Measurements from ENCODE around the gene ST8SIA1.

The ST8SIA1 gene

DNA sequence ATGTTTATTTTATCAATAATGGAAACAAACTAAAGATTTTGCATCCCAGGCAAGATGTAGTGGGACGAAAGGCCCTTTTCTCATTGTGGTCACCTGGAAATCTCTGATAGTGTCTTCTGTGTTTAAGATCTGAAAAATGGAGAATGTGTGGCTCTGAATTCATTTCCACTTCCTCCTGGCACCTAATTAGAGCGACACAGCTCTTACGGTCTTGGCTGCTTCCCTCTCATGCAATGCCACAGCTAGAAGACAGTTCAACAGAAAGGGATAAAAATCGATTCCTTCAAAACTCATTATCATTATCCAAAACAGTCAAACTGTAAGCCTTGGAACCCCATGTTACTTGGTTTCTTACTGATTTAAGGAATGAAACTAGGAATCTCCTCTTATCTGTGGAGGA is 9.3 kb downstream of the ST8SIA1 start:
- no peak for DNase-seq

DNA sequence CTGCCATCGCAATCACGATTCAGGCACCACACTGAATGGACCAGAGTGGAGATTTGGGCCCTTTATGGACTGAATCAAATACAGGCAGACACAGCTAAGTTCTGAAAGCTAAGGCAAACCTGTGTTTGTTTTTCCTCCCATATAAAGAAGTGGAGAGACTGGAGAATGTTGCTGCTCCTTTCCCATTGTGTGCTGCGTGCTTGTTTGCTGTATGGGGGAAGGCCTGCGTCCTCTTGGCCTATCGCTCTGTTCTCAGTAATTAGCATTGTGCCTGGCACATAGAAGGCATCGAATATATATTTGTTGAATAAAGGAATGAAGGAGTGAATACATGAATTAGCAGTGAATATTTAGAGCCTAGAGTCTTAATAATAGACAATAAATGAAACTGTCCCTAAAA is 12.4 kb downstream of the ST8SIA1 start:
- DNase-seq, result no peak

DNA sequence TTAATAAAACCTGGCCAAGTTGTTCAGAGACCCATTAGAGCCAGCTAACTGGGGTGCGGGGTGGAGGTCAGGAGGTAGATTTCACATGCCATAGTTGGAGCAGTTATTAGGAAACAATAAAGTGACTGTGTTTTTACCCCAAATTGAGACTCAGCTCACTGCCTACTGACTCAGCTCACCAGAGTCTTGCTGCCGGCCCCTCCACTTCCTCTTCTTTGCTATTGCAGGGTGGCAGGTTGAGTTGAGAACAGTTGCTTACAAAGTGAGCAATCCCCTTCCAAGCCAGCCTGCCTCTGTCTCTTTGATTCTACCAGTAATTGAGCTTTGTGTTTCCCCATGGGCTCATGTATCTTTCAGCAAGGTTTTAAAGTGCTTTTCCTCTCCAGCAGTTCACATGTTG is 12.9 kb downstream of the ST8SIA1 start:
- DNase-seq, result peak; percentile 12

DNA sequence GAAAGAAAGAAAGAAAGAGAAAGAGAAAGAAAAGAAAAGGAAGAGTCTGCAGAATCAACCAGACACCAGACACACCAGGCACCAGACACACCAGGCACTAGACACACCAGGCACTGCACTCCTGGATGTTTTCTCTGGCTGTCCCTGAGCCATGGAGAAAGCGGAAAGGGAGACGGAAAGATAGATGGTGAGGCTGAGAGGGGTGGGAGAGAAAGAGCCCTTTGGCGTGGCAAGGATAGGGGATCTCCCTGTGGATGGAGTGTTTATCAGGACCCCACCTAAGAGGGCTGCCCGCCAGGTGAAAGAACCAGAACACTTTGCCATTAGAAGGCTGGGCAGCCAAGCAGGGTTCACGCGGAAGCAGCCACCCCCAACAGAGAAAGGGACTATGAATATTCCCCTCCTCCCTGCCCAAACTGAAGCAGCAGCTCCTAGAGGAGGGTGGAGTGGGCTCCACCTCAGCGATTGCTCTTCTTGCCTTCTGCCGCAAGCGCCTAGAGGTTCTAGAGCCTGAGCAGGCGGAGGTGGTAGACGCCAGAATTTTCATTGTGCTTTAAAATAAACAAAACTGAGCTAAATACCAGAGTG is 13.4 kb downstream of the ST8SIA1 start:
- no peak for DNase-seq

GRCh38 chr12:22318108-22318737 is 16.3 kb downstream of the ST8SIA1 start:
- DNase-seq, result no peak

GRCh38 chr12:22313963-22314330 is 20.6 kb downstream of the ST8SIA1 start:
- DNase-seq, result no peak

DNA sequence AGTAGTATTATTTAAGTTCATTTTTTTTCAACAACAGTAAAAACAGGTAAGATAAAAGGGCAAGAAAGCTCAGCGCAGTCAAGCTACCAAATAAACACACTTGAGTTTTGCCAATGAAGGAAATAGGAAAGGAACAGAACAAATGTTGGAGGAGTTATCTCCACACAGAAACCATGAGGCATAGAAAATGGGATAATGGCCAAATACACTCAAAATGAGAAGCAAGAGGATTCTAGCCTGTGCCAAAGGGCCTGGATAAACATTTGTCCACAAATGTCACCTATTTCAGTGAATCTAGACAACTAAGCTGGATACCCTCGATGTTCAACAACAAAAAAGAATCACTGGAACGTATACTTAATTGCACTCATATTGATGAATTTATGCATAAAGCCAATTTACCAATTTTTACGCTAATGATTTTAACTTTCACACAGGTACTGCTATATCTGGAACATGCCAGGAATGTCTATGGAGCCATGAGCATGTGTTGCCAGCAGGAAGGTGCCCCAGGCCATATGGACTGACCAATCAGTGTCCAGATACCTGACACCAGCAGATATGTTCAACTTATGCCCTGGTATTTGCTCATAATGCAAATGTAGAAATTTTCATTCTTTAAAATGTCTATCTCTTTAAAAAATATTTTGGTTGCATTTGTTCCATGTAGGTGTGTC is 21.1 kb downstream of the ST8SIA1 start:
- no peak for DNase-seq

DNA sequence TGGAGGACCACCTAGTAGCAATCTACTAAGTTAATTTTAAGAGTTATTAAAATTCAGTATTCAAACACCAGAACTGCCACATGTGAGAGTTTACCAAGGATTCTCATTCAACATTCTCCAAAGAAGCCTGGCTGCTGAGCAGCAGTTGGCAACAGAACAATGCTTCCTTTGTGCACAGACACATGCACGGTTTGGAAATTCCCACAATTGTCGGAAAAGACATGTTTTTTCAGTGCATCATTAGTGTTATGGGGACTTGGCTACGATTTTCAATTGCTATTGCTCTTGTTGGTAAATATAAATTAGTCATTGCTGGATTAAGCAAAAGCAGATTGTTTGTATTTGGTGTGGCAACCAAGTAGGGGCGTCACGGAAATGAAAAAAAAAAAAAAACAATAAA is 22.2 kb downstream of the ST8SIA1 start:
- DNase-seq, result no peak

DNA sequence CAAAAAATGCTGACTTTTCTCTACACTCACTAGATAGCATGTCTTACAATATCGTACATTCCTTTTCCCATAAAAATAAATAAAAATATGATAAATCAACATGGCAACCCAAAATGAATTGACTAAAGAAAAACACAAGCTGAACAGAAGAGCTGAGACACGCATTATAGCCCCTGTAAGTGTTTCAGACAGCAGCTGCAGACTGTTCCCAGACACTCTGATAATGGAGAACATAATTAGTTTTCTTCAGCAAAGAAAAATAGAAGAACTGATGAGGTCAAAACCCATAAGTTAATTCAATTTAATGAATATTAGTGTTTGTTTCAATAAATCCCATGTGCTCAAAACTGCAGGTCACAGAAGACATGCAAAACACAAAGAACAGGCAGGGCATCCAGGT is 23.8 kb downstream of the ST8SIA1 start:
- no peak for DNase-seq

GRCh38 chr12:22310275-22310674 is 24.2 kb downstream of the ST8SIA1 start:
- no peak for DNase-seq

GRCh38 chr12:22307811-22308210 is 26.7 kb downstream of the ST8SIA1 start:
- no peak for DNase-seq

- no peak for DNase-seq
These were observed 28.2 kb downstream of the ST8SIA1 start for GRCh38 chr12:22306311-22306710.

GRCh38 chr12:22304341-22304740 is 30.2 kb downstream of the ST8SIA1 start:
- no peak for DNase-seq

GRCh38 chr12:22299294-22299912 is 35.1 kb downstream of the ST8SIA1 start:
- no peak for DNase-seq

- no peak for DNase-seq
These were observed 45.3 kb downstream of the ST8SIA1 start for GRCh38 chr12:22289250-22289649.

DNA sequence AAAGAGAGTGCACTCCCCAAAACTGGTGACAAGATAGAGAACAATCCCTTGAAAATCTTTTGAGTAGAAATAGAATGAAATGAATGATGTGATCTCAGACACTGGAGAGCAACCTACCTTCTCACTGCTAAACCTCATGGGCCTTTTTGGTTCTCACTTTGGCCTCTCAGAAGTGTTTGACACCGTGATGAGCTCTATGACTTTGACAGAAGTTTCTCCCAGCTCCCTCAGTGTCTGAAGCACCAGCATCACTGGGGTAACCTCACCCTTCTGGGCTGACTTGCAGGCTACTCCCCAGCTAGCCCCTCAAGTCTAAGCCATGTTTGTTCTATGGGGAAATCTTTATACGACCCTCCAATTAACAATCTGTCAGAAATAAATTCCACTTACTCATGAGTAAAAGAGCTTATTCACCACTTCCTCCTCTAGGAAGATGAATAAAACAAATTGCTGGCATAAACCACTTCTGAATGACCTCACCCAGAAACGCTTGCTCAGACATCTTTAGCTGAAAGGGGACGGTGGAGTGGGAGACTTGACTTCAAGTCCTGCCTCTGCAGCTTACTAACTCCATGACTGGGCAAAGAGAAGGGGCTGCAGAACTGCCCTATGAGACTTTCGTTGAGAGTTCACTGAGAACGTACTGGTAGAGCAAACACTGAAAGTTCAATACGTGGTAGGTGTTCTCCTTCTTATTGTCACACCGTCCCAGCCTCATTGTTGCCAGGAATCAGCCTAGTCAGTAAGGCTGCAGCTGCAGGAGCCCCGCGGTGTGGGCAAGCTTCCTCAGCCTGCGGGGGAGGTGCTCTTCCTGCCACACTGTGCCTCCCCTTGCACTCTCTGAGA is 46.5 kb downstream of the ST8SIA1 start:
- DNase-seq, result no peak

DNA sequence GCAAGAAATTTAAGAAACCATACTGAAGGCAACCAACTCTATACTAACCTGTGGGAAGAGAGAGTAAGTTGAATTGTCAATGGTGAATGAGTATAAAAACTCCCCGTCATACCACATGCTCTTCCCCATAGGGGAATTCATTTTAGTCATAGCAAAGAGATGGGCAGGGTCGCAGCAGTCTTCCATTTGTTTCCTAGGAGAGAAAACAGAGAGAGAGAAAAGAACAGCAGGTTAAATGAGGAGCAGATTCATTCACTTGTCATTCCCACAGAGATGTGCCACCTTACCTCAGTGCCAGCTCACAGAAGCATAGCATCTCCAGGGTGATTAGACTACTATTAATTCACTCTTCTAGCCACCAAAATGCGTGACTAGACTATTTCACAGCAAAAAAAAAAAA is 47.4 kb downstream of the ST8SIA1 start:
- no peak for DNase-seq

DNA sequence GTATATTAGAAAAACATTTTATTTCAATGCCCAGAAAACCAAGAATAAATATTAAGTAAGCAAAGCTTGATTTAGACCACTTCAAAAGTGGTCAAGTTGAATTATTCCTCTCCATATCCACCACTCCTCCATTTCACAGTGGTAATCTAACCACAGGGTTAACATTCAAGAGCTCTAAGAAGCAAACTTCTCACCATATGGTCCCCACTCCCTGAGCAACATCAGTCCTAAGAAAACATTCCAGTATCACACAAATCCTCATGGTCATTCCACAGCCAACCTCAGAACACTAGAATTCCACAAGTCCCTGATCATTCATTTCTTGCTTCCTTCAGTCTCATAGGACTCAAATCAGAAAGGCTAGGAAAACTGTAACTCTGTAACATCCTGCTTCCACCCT is 47.9 kb downstream of the ST8SIA1 start:
- DNase-seq, result no peak

- DNase-seq, result no peak
These were observed 48.7 kb downstream of the ST8SIA1 start for GRCh38 chr12:22285846-22286245.

GRCh38 chr12:22284871-22285270 is 49.6 kb downstream of the ST8SIA1 start:
- DNase-seq, result no peak

GRCh38 chr12:22283508-22283907 is 51.0 kb downstream of the ST8SIA1 start:
- DNase-seq, result no peak

DNA sequence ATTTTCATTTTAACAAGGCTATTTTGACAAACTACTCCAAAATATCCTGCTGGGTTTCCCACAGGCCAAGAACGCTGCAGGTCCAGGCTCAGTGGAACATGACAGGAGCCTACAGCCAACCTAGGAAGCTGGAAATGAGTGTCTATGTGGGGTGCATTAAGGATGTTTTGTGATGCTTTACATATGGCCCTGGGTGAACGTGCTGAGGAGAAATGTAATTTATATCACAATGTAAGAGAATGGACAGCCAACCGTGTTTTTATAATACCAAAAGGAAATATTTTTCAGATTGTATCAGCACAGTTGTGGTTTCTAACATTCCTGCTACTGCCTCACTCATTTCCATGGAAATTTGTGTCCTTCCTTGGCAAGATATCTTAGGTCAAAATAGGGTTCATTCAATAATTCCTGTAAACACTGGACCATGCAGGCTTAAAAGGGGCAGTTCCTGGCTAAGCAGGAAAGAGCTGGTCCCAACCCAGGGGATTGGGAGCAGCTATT is 51.5 kb downstream of the ST8SIA1 start:
- no peak for DNase-seq

DNA sequence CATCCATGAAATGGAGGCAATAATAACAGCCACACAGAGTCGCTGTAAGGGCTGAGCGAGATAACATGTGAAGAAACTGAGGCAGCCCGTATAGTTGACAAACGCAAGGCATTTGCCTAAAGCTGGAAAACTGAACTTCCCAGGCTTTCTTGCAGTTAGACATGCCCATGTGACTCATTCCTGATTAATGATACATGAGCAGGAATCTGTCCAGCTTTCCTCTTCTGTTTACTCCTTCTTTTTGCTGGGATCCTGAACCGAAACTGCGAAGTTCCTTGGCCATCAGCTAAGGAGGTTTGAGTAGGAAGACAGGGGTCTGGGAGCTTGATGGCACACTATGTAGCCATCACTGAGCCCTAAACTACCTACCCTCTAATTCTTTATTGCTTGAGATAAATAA is 52.2 kb downstream of the ST8SIA1 start:
- no peak for DNase-seq
